ENCODE measurements around the gene DOK4. TPM values are rescaled to one million over a fixed set of nuclear protein-coding genes. Genes with fewer than 3 reads are reported as not detected.

DOK4 gene
- total RNA-seq, 1 donor from 2014 or later = 25.5 TPM

DNA sequence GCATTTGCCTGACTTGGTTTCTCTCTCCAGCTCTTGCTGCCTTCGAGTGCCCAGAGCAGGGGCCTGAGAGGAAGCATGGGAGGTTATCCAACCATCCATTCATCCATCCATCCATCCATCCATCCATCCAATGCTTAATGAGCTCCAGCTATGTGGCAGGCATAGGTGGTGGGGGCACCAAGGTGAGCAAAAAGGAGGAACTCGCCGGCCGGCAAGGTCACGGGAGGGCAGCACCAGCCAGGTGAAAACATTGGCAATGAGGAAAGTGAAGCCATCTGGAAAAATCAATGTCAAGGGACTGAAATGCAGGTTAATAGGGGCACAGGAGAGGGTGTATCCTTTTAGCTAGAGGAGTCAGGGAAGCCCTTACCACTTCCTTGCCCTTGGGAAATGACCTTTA is 18.2 kb upstream of the DOK4 start:
- Mint-ChIP-seq H3K9me3 (ENCODE audit: unreplicated experiment) (no peaks in the 10 kb centered on the region), H3K27me3 (ENCODE audit: low read depth, unreplicated experiment) (peaks cover 42% of the 10 kb centered on the region), H3K27ac (ENCODE audit: unreplicated experiment) (no peak overlapping the region), H3K36me3 (ENCODE audit: low read depth, unreplicated experiment) (no peaks in the 10 kb centered on the region), H3K4me3 (ENCODE audit: unreplicated experiment) (no peak overlapping the region), H3K4me1 (ENCODE audit: low read depth, unreplicated experiment) (no peaks in the 10 kb centered on the region)
- FAIRE-seq = no peak
- no peak overlapping the region for H3K4me3 ChIP-seq (ENCODE audit: insufficient read depth, low read depth, low read length)
- no peak for DNase-seq (ENCODE audit: low read depth)
- H3K79me2 ChIP-seq (ENCODE audit: insufficient read depth, low read length) = no peaks in the 10 kb centered on the region
- no peak overlapping the region for H3K9ac ChIP-seq (ENCODE audit: low read length)
- H3K4me1 ChIP-seq (ENCODE audit: insufficient read depth, low read length) = no peaks in the 10 kb centered on the region
- no peaks in the 10 kb centered on the region for H3K36me3 ChIP-seq (ENCODE audit: insufficient read depth, low read length)
- no peak overlapping the region for H3K4me2 ChIP-seq (ENCODE audit: low read length)
- no peak overlapping the region for H3K27ac ChIP-seq (ENCODE audit: low read depth, low read length)
- no peak overlapping the region for H2AFZ ChIP-seq (ENCODE audit: low read depth, low read length)
- H4K20me1 ChIP-seq (ENCODE audit: insufficient read depth, low read length) = no peaks in the 10 kb centered on the region
- no peak for TF ChIP-seq EZH2 (IDR thresholded peaks at IDR 0.05; ENCODE audit: insufficient read depth, low read length)
- TF ChIP-seq, protein P1, sequence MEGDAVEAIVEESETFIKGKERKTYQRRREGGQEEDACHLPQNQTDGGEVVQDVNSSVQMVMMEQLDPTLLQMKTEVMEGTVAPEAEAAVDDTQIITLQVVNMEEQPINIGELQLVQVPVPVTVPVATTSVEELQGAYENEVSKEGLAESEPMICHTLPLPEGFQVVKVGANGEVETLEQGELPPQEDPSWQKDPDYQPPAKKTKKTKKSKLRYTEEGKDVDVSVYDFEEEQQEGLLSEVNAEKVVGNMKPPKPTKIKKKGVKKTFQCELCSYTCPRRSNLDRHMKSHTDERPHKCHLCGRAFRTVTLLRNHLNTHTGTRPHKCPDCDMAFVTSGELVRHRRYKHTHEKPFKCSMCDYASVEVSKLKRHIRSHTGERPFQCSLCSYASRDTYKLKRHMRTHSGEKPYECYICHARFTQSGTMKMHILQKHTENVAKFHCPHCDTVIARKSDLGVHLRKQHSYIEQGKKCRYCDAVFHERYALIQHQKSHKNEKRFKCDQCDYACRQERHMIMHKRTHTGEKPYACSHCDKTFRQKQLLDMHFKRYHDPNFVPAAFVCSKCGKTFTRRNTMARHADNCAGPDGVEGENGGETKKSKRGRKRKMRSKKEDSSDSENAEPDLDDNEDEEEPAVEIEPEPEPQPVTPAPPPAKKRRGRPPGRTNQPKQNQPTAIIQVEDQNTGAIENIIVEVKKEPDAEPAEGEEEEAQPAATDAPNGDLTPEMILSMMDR (IDR thresholded peaks at IDR 0.05; ENCODE audit: insufficient read depth, low read depth, low read length) = no peak
- H3K9me3 ChIP-seq (ENCODE audit: insufficient read depth, low read depth, low read length) = no peaks in the 10 kb centered on the region
- H3K27me3 ChIP-seq (ENCODE audit: insufficient read depth, low read length) = peaks cover 24% of the 10 kb centered on the region

DNA sequence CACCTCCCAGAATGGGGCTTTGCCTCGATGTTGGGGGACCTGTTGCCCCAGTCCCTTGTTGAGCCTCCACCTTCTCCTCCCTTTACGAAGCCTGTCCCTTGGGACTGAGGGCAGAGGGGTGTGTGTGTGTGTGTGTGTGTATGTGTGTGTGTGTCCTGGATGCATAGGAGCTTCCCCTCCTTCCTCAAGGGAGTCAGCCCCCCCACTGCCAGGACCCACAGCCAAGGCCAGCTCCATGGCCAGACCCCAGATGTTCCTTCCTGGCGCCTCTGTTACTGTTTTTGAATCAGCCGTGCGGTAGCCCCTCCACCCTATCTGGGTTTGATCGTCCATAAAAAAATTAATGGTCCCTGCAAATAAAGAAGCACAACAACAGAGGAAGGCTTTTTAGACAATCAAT is 17.7 kb upstream of the DOK4 start:
- Histone ChIP-seq H3K4me1 (ENCODE audit: insufficient read depth, low read length) (no peaks in the 10 kb centered on the region), H3K27me3 (ENCODE audit: insufficient read depth, low read length) (peaks cover 27% of the 10 kb centered on the region), H3K4me2 (ENCODE audit: low read length) (no peak overlapping the region), H3K9ac (ENCODE audit: low read length) (no peak overlapping the region), H4K20me1 (ENCODE audit: insufficient read depth, low read length) (no peaks in the 10 kb centered on the region), H3K79me2 (ENCODE audit: insufficient read depth, low read length) (no peaks in the 10 kb centered on the region), H3K27ac (ENCODE audit: low read depth, low read length) (no peak overlapping the region), H3K4me3 (ENCODE audit: insufficient read depth, low read depth, low read length) (no peak overlapping the region), H3K9me3 (ENCODE audit: insufficient read depth, low read depth, low read length) (no peaks in the 10 kb centered on the region), H2AFZ (ENCODE audit: low read depth, low read length) (no peak overlapping the region), H3K36me3 (ENCODE audit: insufficient read depth, low read length) (no peaks in the 10 kb centered on the region)
- Mint-ChIP-seq H3K9me3 (ENCODE audit: unreplicated experiment) (no peaks in the 10 kb centered on the region), H3K4me3 (ENCODE audit: unreplicated experiment) (no peak overlapping the region), H3K27ac (ENCODE audit: unreplicated experiment) (no peak overlapping the region), H3K27me3 (ENCODE audit: low read depth, unreplicated experiment) (peaks cover 42% of the 10 kb centered on the region), H3K36me3 (ENCODE audit: low read depth, unreplicated experiment) (no peaks in the 10 kb centered on the region), H3K4me1 (ENCODE audit: low read depth, unreplicated experiment) (no peaks in the 10 kb centered on the region)
- DNase-seq (ENCODE audit: low read depth) (no peak), FAIRE-seq (no peak)
- TF ChIP-seq, protein P1 (IDR thresholded peaks at IDR 0.05; ENCODE audit: insufficient read depth, low read depth, low read length) = no peak
- TF ChIP-seq EZH2 (IDR thresholded peaks at IDR 0.05; ENCODE audit: insufficient read depth, low read length) = no peak

DNA sequence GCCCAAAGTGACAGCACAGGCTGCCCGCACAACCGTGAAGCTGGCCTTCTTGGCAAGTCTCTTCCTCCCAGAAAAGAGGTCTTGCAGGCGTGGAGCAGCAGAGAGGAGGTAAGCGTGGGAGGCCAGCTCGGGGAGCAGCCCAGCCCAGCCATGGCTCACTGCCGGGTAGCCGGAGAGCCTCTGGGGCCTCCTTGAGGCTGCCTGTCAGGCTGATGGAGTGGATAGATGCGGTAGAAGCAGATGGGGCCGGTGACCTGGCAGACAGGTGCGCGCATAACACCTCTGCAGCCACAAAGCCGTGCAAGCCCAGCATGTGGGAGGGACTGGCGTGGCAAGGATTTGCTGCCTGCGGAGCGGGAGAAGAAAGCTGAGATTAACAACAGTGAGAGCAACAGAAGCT is 17.1 kb upstream of the DOK4 start:
- no peaks in the 10 kb centered on the region for H3K4me1 ChIP-seq (ENCODE audit: insufficient read depth, low read length)
- H3K27me3 ChIP-seq (ENCODE audit: insufficient read depth, low read length) = peaks cover 27% of the 10 kb centered on the region
- no peaks in the 10 kb centered on the region for H3K9me3 Mint-ChIP-seq (ENCODE audit: unreplicated experiment)
- no peak overlapping the region for H3K4me3 ChIP-seq (ENCODE audit: insufficient read depth, low read depth, low read length)
- no peaks in the 10 kb centered on the region for H3K36me3 Mint-ChIP-seq (ENCODE audit: low read depth, unreplicated experiment)
- peaks cover 39% of the 10 kb centered on the region for H3K27me3 Mint-ChIP-seq (ENCODE audit: low read depth, unreplicated experiment)
- TF ChIP-seq EZH2 (IDR thresholded peaks at IDR 0.05; ENCODE audit: insufficient read depth, low read length) = no peak
- TF ChIP-seq, protein P1 (IDR thresholded peaks at IDR 0.05; ENCODE audit: insufficient read depth, low read depth, low read length) = no peak
- no peak overlapping the region for H3K4me3 Mint-ChIP-seq (ENCODE audit: unreplicated experiment)
- no peaks in the 10 kb centered on the region for H4K20me1 ChIP-seq (ENCODE audit: insufficient read depth, low read length)
- no peaks in the 10 kb centered on the region for H3K9me3 ChIP-seq (ENCODE audit: insufficient read depth, low read depth, low read length)
- H3K9ac ChIP-seq (ENCODE audit: low read length) = no peak overlapping the region
- H3K4me2 ChIP-seq (ENCODE audit: low read length) = no peak overlapping the region
- no peak overlapping the region for H3K27ac ChIP-seq (ENCODE audit: low read depth, low read length)
- no peak overlapping the region for H2AFZ ChIP-seq (ENCODE audit: low read depth, low read length)
- H3K79me2 ChIP-seq (ENCODE audit: insufficient read depth, low read length) = no peaks in the 10 kb centered on the region
- no peaks in the 10 kb centered on the region for H3K36me3 ChIP-seq (ENCODE audit: insufficient read depth, low read length)
- H3K4me1 Mint-ChIP-seq (ENCODE audit: low read depth, unreplicated experiment) = no peaks in the 10 kb centered on the region
- no peak overlapping the region for H3K27ac Mint-ChIP-seq (ENCODE audit: unreplicated experiment)
- DNase-seq (ENCODE audit: low read depth) (no peak), FAIRE-seq (no peak)
